HG03060 (cell line): ENCODE measurements around the gene ITGA8.
"Not testable (repeated sequence)": the region's sequence is repeated elsewhere in the genome, so short reads cannot be mapped to it uniquely, and the experiment has no call there.

Experiments used
- ATAC-seq: cut with Tn5 transposase; IDR thresholded peaks from one replicate; pipeline ENCODE4 v1.9.1; 2021; ENCODE audit warnings: low read depth, moderate number of reproducible peaks; ENCODE audit not compliant: unreplicated experiment

ITGA8 gene

DNA sequence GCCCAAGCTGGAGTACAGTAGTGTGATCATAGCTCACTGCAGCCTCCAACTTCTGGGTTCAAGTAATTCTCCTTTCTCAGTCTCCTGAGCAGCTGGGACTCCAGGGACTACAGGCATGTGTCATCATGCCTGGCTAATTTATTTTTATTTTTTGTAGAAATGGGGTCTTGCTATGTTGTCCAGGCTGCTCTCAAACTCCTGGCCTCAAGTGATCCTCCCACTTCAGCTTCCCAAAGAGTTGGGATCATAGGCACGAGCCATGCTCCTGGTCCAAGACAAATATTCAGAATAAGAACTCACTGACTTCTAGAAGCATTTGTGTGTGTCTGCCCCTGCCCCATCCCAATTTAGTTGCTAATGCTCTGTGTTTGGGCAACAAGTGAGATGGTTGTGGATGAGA, 151.8 kb downstream of the ITGA8 start:
- no peak for ATAC-seq

DNA sequence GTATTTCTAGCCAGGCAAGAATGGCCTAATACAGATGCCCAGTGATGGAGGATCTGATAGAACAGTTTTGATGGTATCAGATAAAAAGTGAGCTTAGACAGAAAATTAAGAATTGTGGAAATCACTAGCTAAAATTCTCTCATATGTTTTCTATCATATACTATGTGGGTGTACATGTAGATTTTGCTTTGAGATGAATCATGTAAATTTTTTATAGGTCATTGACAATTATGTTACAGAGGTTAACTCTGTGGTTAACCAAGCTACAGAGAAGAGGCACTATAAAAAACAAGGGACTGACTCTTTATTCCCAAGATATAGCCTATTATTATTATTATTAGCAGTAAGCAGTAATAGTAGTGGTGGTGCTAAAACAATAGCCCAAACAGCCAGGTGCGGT, 156.5 kb downstream of the ITGA8 start:
- no peak for ATAC-seq

GRCh38 chr10:15562578-15562977, 157.1 kb downstream of the ITGA8 start:
- ATAC-seq = no peak

DNA sequence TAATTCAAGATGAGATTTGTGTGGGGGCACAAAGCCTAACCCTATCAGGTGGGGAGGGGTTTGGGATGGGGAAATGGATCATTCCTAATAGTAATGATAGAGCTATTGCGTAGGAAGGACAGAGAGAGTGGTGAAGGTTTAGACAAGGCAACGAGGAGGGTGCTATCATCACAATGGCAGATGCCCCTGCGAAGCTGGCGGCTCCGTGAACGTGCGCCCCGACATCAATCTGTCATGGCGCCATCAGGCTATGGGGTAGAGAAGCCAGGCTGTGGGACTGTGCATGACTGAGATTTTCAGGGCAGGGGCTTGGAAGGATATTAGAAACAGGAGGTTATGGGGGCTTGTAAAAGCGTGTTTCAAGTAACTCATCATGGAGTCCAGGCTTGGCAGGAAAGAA, 157.6 kb downstream of the ITGA8 start:
- no peak for ATAC-seq

DNA sequence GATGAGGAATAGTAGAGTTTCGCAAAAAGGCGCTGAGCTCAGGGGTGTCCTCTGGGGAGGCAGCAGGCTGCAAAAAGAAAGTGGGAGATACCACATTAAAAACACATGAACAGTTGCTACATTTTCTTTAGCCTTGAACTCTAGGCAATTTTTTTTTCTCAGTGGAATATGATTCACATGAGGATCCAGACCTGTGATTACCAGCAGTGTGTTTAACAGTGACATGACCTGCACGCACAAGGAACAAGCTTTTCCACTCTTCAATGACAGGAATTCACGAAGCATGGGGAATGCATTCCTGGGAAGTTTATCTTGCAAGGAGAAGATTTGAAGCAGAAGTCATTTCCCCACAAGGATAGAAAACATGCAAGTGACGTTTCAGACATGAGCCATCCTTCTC, 161.6 kb downstream of the ITGA8 start:
- ATAC-seq = no peak

- not testable (repeated sequence) for ATAC-seq
Observed at GRCh38 chr10:15557168-15557567, 162.6 kb downstream of the ITGA8 start.

- ATAC-seq = no peak
Observed at GRCh38 chr10:15550950-15551349, 168.8 kb downstream of the ITGA8 start.

DNA sequence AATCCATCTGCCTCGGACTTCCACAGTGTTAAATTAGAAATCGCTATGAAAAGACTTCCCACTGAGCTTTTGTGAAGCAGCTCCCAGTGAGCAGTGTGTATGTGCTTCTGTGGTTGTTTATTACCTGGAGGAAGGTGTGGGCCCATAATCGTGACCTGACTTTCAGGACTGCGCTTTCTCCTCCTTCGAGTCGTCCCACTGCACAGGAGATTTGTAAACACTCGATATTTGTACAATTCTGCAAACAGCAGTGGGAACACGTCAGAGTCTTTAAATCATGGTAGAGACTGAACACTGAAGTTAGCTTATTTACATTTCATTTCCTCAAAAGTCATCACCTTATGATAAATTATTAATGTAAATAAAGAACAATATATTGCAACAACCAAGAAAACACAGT, 171.4 kb downstream of the ITGA8 start:
- ATAC-seq = no peak

GRCh38 chr10:15546606-15547005, 173.1 kb downstream of the ITGA8 start:
- no peak for ATAC-seq

GRCh38 chr10:15545884-15546283, 173.8 kb downstream of the ITGA8 start:
- no peak for ATAC-seq

DNA sequence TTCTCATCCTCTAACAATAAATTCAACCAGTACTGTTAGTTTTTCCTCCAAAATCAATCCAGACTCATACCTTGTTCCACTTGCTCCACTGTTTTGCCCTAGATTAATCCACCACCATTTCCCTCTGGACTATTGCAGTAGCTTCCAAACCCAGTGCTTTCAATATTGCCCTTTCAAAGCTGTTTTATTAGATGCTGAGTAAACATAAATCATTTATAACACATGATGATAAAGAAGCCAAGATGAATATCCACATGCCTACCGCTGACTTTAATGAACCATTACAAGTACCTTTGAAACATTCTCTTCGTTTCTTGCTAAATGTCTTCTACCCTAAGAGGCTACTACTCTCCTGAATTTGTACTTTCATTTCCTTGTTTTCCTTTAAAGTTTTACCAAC, 174.5 kb downstream of the ITGA8 start:
- ATAC-seq = no peak

DNA sequence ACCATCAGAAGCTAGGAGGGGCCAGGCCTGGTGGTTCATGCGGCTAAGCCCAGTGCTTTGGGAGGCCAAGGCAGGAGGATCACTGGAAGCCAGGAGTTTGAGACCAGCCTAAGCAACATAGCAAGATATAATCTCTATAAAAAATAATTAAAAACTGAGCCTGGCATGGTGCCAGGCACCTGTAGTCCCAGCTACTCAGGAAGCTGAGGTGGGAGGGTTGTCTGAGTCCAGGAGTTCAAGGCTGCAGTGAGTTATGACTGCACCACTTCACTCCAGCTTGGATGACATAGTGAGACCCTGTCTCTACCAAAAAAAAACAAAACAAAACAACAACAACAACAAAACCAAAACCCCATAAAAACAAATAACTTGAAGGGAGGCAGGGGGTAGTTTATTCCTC, 175.7 kb downstream of the ITGA8 start:
- ATAC-seq = no peak

- no peak for ATAC-seq
Observed at GRCh38 chr10:15542817-15543216, 176.9 kb downstream of the ITGA8 start.

- no peak for ATAC-seq
Observed at GRCh38 chr10:15541376-15541775, 178.3 kb downstream of the ITGA8 start.

DNA sequence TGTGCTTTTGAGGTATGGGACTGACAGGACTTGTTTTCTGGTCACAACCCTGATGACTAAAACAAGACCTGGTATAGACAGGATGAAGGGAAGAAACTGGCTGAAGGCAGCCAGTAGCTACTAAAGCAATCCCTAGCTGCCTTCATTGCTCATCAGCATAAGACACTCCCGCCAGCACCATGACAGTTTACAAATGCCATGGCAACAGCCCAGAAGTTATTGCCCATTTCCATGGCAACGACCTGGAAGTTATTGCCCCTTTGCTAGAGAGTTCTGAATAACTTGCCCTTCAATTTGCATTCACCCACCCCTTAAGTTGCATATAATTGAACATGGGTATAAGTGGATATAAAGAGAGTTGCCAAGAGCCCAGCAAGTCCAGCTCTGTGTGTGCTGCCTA, 179.0 kb downstream of the ITGA8 start:
- ATAC-seq = no peak

DNA sequence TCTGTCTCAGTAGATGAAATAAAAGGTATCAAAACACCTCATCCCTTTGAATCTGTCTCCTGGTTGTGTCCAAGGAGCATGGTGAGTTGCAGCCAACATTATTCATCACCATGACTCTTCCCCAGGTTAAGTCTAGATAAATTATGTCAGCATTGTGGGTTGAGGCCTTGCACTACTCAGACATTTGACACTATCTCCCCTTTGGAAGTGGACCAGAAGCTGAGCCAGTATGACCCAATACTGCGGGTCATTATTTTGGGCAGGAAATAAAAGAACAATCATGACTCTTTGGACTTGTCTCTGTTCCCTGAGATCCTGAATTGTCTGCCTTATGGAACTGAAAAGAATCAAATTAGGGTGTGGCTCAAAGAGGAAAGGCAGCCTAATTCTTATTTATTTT, 180.5 kb downstream of the ITGA8 start:
- no peak for ATAC-seq

- ATAC-seq = not testable (repeated sequence)
Observed at GRCh38 chr10:15534928-15535538, 184.7 kb downstream of the ITGA8 start.

DNA sequence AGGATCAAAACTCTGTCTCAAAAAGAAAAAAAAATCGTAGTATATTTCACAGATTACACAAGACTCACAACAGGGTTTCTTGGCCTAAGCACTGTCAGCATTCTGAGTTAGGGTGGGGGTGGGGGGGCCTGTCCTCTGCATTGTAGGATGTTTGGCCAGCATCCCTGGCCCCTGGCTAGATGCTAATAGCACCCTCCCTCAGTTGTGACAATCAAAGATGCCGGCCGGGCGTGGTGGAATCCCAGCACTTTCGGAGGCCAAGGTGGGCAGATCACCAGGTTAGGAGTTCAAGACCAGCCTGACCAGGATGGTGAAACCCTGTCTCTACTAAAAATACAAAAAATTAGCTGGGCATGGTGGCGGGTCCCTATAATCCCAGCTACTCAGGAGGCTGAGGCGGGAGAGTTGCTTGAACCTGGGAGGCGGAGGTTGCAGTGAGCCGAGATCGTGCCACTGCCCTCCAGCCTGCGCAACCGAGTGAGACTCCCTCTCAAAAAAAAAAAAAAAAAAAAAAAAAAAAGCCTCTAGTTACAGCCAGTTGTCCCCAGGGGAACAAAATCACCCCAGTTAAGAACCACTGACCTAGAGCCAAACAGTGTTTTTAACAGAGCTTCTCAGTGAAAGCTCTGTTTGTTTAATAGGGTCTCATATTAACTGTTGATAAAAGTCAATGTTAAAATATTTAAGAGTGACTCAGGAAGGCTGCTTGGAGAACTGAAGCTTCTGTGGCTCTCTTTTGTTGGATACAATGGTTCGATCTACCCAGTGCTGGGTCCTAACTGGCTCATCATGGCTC, 187.6 kb downstream of the ITGA8 start:
- ATAC-seq = no peak

DNA sequence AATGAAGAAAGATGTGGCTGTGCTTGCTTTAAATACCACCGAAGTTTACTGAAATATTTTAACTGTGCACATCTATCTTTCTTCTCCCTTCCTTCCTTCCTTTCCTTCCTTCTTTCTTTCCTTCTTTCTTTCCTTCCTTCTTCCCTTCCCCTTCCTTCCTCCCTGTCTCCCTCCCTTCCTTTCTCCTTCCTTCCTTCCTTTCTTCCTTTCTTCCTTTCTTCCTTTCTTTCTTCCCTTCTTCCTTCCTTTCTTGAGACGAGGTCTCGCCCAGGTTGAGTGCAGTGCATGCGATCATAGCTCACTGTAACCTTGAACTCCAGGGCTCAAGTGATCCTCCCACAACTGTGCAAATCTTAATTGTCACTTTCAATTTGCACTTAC, 190.9 kb downstream of the ITGA8 start:
- ATAC-seq = no peak

- no peak for ATAC-seq
Observed at GRCh38 chr10:15526754-15527153, 193.0 kb downstream of the ITGA8 start.

GRCh38 chr10:15521328-15521903, 198.3 kb downstream of the ITGA8 start:
- ATAC-seq = no peak

GRCh38 chr10:15518250-15518649, 201.5 kb downstream of the ITGA8 start:
- ATAC-seq = no peak
